K562 (cell line): Measurements from ENCODE around the gene CTDNEP1. TPM values are rescaled to one million over a fixed set of nuclear protein-coding genes. Genes with fewer than 3 reads are reported as not detected.

Source experiments
- ATAC-seq: fragments of 200-7000 bp; cut with Tn5 transposase; 3 replicates; pipeline ENCODE4 v1.9.1; 2020; ENCODE audit warnings: moderate library complexity
- BruUV-seq: library from RNA; stranded (reverse); fragments of 400-500 nt; replicated peaks from 2 replicates; lab custom pipeline; 2021; lab: Mats Ljungman, UMichigan
- CTCF ChIA-PET: fragments of 300-600 bp; formaldehyde crosslinking; extraction: SDS; loops from one replicate; lab custom pipeline; 2021; ENCODE audit warnings: low intra/inter-chr PET ratio; lab: Yijun Ruan, JAX
- POLR2A ChIA-PET: fragments of 300-600, 350-650 bp; sonication (Branson Sonifier 250); formaldehyde crosslinking; extraction: SDS; loops from one replicate; lab custom pipeline; 2021; ENCODE audit warnings: antibody characterized with exemption, inconsistent platforms; lab: Yijun Ruan, JAX
- DNase-seq, 4 experiments: peaks; one replicate each; pipeline versions ENCODE4 v3.0.0 to v3.0.0-alpha.2; 2011 to 2018; ENCODE audit warnings: low spot score in 3 of 4, mixed read lengths in 3 of 4; ENCODE audit errors: extremely low read depth in 1 of 4
- FAIRE-seq: peaks from 2 replicates; lab custom pipeline; 2011; peaks lifted over from hg19 to GRCh38; lab: Jason Lieb, UNC
- H2AFZ ChIP-seq: 2 replicates; pipeline ENCODE4 v1.6.0; 2011; ENCODE audit warnings: low read depth, low read length, control low read depth, inconsistent platforms
- H3K27ac ChIP-seq: fragments of 200-600 bp; 3 replicates; pipeline ENCODE4 v1.8.0; 2011; ENCODE audit warnings: low read depth, mild to moderate bottlenecking, control low read depth, inconsistent platforms, low read length, moderate library complexity, mixed read lengths; ENCODE audit errors: extremely low read depth
- H3K27me3 ChIP-seq, 2 experiments: fragments of 300-600 bp in 1 of 2; 2 replicates in 1 of 2; 3 replicates in 1 of 2; pipeline versions ENCODE4 v1.6.0 to v1.8.0; 2011; ENCODE audit warnings: inconsistent platforms in 2 of 2, low read length in 2 of 2, mild to moderate bottlenecking in 1 of 2, mixed read lengths in 1 of 2, moderate library complexity in 1 of 2; ENCODE audit not compliant: control insufficient read depth in 2 of 2, insufficient read depth in 2 of 2
- H3K36me3 ChIP-seq: fragments of 300-600 bp; 3 replicates; pipeline ENCODE4 v1.8.0; 2011; ENCODE audit warnings: mild to moderate bottlenecking, low read length, inconsistent platforms; ENCODE audit not compliant: control insufficient read depth, insufficient read depth
- H3K4me1 ChIP-seq, 2 experiments: fragments of 200-600 bp in 1 of 2; replicated peaks in 1 of 2; 2 replicates in 1 of 2; 3 replicates in 1 of 2; pipeline versions ENCODE4 v1.5.1 to v1.8.0; 2011; ENCODE audit warnings: inconsistent platforms in 2 of 2, low read length in 2 of 2, mild to moderate bottlenecking in 1 of 2, mixed read lengths in 1 of 2, moderate library complexity in 1 of 2; ENCODE audit not compliant: control insufficient read depth in 2 of 2, insufficient read depth in 2 of 2
- H3K4me2 ChIP-seq: 2 replicates; pipeline ENCODE4 v1.6.1; 2011; ENCODE audit warnings: low read length, control low read depth, inconsistent platforms, mixed read lengths; ENCODE audit not compliant: insufficient read depth
- H3K4me3 ChIP-seq: fragments of 200-600 bp; sonication (generic), shearing (Covaris generic); 2 replicates; pipeline ENCODE4 v1.5.1; 2016; ENCODE audit warnings: control low read depth, inconsistent platforms
- H3K79me2 ChIP-seq: fragments of 200-600 bp; 3 replicates; pipeline ENCODE4 v1.8.0; 2011; ENCODE audit warnings: low read length, inconsistent platforms; ENCODE audit not compliant: control insufficient read depth, insufficient read depth
- H3K9ac ChIP-seq, 2 experiments: 2 replicates each; pipeline versions ENCODE4 v1.6.0 to v1.6.1; 2011; ENCODE audit warnings: low read depth in 2 of 2, low read length in 2 of 2, control low read depth in 1 of 2, inconsistent platforms in 1 of 2, mild to moderate bottlenecking in 1 of 2, mixed read lengths in 1 of 2; ENCODE audit not compliant: insufficient read depth in 1 of 2
- H3K9me1 ChIP-seq: one replicate; pipeline ENCODE4 v1.6.0; 2011; ENCODE audit warnings: inconsistent platforms, mild to moderate bottlenecking, low read length, moderate library complexity; ENCODE audit not compliant: control insufficient read depth, insufficient read depth
- H3K9me3 ChIP-seq: replicated peaks from 2 replicates; pipeline ENCODE4 v1.5.1; 2011; ENCODE audit warnings: low read depth, low read length, inconsistent platforms; ENCODE audit not compliant: control insufficient read depth, insufficient read depth
- H4K20me1 ChIP-seq: replicated peaks from 2 replicates; pipeline ENCODE4 v1.6.1; 2011; ENCODE audit warnings: low read length, inconsistent platforms, mixed read lengths; ENCODE audit not compliant: control insufficient read depth, insufficient read depth
- CTBP1 ChIP-seq: fragments of 450-650 bp; IDR thresholded peaks from 2 replicates; pipeline ENCODE4 v1.6.1; 2016; ENCODE audit warnings: borderline replicate concordance
- HNRNPH1 ChIP-seq: fragments of 200-400 bp; formaldehyde crosslinking; optimal IDR thresholded peaks from 2 replicates; pipeline ENCODE3; 2017; ENCODE audit warnings: low read depth, mild to moderate bottlenecking, low read length, moderate library complexity
- JUN ChIP-seq, 2 experiments: sonication (generic) in 1 of 2; formaldehyde crosslinking in 1 of 2; IDR thresholded peaks; 2 replicates each; pipeline versions ENCODE4 v1.6.1 to v1.8.0; 2012 to 2022; ENCODE audit warnings: borderline replicate concordance in 2 of 2, mild to moderate bottlenecking in 2 of 2, improper control_type of control experiment in 1 of 2, low read depth in 1 of 2, low read length in 1 of 2, missing genetic modification reagents in 1 of 2
- LARP7 ChIP-seq: fragments of 450-650 bp; IDR thresholded peaks from 2 replicates; pipeline ENCODE4 v1.6.1; 2016
- RFX7 ChIP-seq: fragments of 250-450 bp; sonication (Bioruptor Pico); IDR thresholded peaks from 2 replicates; pipeline ENCODE4 v1.5.1; 2021; ENCODE audit warnings: mild to moderate bottlenecking
- RUNX1 ChIP-seq: sonication (generic); IDR thresholded peaks from 2 replicates; pipeline ENCODE4 v1.6.1; 2016; ENCODE audit warnings: antibody characterized with exemption, low read depth
- SRSF1 ChIP-seq: fragments of 200-400 bp; formaldehyde crosslinking; IDR thresholded peaks from 2 replicates; pipeline ENCODE4 v1.6.1; 2017; ENCODE audit warnings: mild to moderate bottlenecking, low read depth, low read length, moderate library complexity
- STAT5A ChIP-seq: IDR thresholded peaks from 2 replicates; pipeline ENCODE4 v1.6.1; 2012; ENCODE audit warnings: low read length, inconsistent platforms, borderline replicate concordance
- STAT5B ChIP-seq: fragments of 250-450 bp; sonication (Bioruptor Pico); IDR thresholded peaks from 2 replicates; pipeline ENCODE4 v1.8.0; 2021; ENCODE audit warnings: mild to moderate bottlenecking, inconsistent platforms
- YBX1 ChIP-seq: fragments of 450-650 bp; IDR thresholded peaks from 2 replicates; pipeline ENCODE4 v1.7.1; 2016; ENCODE audit warnings: mild to moderate bottlenecking
- ZEB2 ChIP-seq: fragments of 450-650 bp; IDR thresholded peaks from 2 replicates; pipeline ENCODE4 v1.6.1; 2016
- ZNF224 ChIP-seq: sonication (generic); formaldehyde crosslinking; IDR thresholded peaks from 2 replicates; pipeline ENCODE4 v1.8.0; 2022; ENCODE audit warnings: mild to moderate bottlenecking, missing genetic modification reagents
- WGBS: fragments of 100-300 bp; shearing (Covaris generic); methylation state at CpG from one replicate; pipeline ENCODE4 v1.1.6; 2016; ENCODE audit warnings: low coverage, mixed read lengths; ENCODE audit not compliant: insufficient coverage; ENCODE audit errors: missing lambda C conversion rate; 5-methylcytosine and 5-hydroxymethylcytosine counted together
- in situ Hi-C: fragments of 300-500 bp; cut with MboI; formaldehyde crosslinking; loops from 4 replicates; pipeline ENCODE4 v1.15.0; 2018; ENCODE audit warnings: inconsistent platforms, mixed read lengths
- intact Hi-C: fragments of 100-400 bp; cut with micrococcal nuclease; formaldehyde crosslinking; loops from 2 replicates; pipeline ENCODE4 v1.14.2; 2022
- polyA plus RNA-seq, 8 experiments: library from polyadenylated mRNA; depleted of rRNA in 4 of 8; stranded (reverse) in 5 of 8; unstranded in 3 of 8; fragments of >200 nt; fragmentation: Nextera tagmentation in 2 of 8; fragmentation: Illumina TruSeq in 1 of 8; extraction: Ambion mirVana in 2 of 8; extraction: Trizol in 1 of 8; gene quantifications; 2 replicates each; pipeline versions ENCODE4 v1.2.1 to v1.2.3, GENCODE V29; 2011 to 2014; ENCODE audit warnings: inconsistent platforms in 1 of 8, missing spikeins in 1 of 8
- total RNA-seq, 7 experiments: library from RNA; depleted of rRNA in 6 of 7; stranded (reverse); fragments of >200 nt in 6 of 7; fragmentation: Illumina TruSeq in 2 of 7; extraction: Trizol in 2 of 7; gene quantifications; 2 replicates each; pipeline versions ENCODE4 v1.2.1 to v1.2.3, GENCODE V29; 2011 to 2021; ENCODE audit warnings: low replicate concordance in 1 of 7
- TF ChIP-seq, protein P1 (sequence below): fragments of 250-450 bp; sonication (Bioruptor Pico); IDR thresholded peaks from 2 replicates; pipeline ENCODE4 v1.8.0; 2022; ENCODE audit warnings: moderate library complexity, mild to moderate bottlenecking, inconsistent platforms
- TF ChIP-seq, protein P2 (sequence below): fragments of 250-450 bp; sonication (Bioruptor Pico); IDR thresholded peaks from 2 replicates; pipeline ENCODE4 v1.9.0; 2021; ENCODE audit warnings: mild to moderate bottlenecking, inconsistent platforms
- TF ChIP-seq, protein P3 (sequence below): conservative IDR thresholded peaks from 2 replicates; pipeline ENCODE4 v1.6.1; 2011; ENCODE audit warnings: low read depth, mild to moderate bottlenecking, low read length; ENCODE audit not compliant: control insufficient read depth
- TF ChIP-seq, protein P4 (sequence below): fragments of 150-350 bp; IDR thresholded peaks from 2 replicates; pipeline ENCODE4 v1.6.1; 2014; ENCODE audit warnings: low read depth, mild to moderate bottlenecking, low read length, borderline replicate concordance

The CTDNEP1 gene
- total and polyA plus RNA-seq, 9 of the 15 experiments (the other 6 are each of a cell fraction or from before 2014, with no cell fraction given) = 10.7 to 150 (median 28.5) TPM

DNA sequence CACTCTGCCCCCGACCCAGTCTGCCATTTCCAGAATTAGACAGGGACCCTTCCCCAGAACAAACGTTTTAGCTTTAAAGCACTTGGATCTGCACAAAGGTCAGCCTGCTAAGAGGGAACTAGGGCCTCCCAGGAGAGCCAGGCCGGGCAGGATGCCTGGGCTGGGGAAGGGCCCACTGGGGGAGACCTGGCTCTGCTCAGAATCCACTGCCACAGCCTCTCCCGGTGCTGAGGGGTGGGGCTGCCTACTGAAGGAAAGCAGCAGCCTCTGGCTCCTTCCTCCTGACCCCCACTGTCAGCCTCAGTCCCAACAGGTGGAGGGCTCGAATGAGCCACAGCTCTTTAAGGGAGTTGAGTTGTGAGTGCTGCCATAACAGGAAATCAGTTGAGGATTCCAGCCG, 41.2 kb upstream of the CTDNEP1 start:
- no peak for DNase-seq
- POLR2A ChIA-PET = no interaction called here
- no peaks in the 10 kb centered on the region for H3K9me3 ChIP-seq
- in situ Hi-C loops = no loop called here
- WGBS = 12% methylated on average over 3 of the region's 6 CpGs
- H3K79me2 ChIP-seq = no peaks in the 10 kb centered on the region
- peak overlapping the region in 1 of 2 experiments; percentile 59; a peak in 3 of 4 replicates for H3K9ac ChIP-seq
- peaks cover 17 to 53% of the 10 kb centered on the region in 2 experiments for H3K4me1 ChIP-seq
- H3K27ac ChIP-seq = no peak overlapping the region
- H2AFZ ChIP-seq = no peak overlapping the region
- no peak overlapping the region for H3K4me2 ChIP-seq
- CTCF ChIA-PET = no interaction called here
- intact Hi-C loops = no loop called here
- TF ChIP-seq ZEB2 (no peak), ZNF224 (CRISPR knock-in tag) (no peak), CTBP1 (no peak), JUN (IDR thresholded peaks at IDR 0.05; ENCODE audit: borderline replicate concordance, low read depth, low read length) (no peak), JUN (CRISPR knock-in tag; IDR thresholded peaks at IDR 0.05; ENCODE audit: borderline replicate concordance) (no peak), LARP7 (no peak), RFX7 (no peak), YBX1 (no peak), RUNX1 (no peak), STAT5B (CRISPR knock-in tag) (no peak), STAT5A (no peak), SRSF1 (no peak), HNRNPH1 (no peak)
- TF ChIP-seq, protein P1, sequence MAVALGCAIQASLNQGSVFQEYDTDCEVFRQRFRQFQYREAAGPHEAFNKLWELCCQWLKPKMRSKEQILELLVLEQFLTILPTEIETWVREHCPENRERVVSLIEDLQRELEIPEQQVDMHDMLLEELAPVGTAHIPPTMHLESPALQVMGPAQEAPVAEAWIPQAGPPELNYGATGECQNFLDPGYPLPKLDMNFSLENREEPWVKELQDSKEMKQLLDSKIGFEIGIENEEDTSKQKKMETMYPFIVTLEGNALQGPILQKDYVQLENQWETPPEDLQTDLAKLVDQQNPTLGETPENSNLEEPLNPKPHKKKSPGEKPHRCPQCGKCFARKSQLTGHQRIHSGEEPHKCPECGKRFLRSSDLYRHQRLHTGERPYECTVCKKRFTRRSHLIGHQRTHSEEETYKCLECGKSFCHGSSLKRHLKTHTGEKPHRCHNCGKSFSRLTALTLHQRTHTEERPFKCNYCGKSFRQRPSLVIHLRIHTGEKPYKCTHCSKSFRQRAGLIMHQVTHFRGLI (CRISPR knock-in tag) = no peak
- TF ChIP-seq, protein P2, sequence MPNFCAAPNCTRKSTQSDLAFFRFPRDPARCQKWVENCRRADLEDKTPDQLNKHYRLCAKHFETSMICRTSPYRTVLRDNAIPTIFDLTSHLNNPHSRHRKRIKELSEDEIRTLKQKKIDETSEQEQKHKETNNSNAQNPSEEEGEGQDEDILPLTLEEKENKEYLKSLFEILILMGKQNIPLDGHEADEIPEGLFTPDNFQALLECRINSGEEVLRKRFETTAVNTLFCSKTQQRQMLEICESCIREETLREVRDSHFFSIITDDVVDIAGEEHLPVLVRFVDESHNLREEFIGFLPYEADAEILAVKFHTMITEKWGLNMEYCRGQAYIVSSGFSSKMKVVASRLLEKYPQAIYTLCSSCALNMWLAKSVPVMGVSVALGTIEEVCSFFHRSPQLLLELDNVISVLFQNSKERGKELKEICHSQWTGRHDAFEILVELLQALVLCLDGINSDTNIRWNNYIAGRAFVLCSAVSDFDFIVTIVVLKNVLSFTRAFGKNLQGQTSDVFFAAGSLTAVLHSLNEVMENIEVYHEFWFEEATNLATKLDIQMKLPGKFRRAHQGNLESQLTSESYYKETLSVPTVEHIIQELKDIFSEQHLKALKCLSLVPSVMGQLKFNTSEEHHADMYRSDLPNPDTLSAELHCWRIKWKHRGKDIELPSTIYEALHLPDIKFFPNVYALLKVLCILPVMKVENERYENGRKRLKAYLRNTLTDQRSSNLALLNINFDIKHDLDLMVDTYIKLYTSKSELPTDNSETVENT (CRISPR knock-in tag) = no peak
- TF ChIP-seq, protein P3, sequence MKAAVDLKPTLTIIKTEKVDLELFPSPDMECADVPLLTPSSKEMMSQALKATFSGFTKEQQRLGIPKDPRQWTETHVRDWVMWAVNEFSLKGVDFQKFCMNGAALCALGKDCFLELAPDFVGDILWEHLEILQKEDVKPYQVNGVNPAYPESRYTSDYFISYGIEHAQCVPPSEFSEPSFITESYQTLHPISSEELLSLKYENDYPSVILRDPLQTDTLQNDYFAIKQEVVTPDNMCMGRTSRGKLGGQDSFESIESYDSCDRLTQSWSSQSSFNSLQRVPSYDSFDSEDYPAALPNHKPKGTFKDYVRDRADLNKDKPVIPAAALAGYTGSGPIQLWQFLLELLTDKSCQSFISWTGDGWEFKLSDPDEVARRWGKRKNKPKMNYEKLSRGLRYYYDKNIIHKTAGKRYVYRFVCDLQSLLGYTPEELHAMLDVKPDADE = no peak
- TF ChIP-seq, protein P4, sequence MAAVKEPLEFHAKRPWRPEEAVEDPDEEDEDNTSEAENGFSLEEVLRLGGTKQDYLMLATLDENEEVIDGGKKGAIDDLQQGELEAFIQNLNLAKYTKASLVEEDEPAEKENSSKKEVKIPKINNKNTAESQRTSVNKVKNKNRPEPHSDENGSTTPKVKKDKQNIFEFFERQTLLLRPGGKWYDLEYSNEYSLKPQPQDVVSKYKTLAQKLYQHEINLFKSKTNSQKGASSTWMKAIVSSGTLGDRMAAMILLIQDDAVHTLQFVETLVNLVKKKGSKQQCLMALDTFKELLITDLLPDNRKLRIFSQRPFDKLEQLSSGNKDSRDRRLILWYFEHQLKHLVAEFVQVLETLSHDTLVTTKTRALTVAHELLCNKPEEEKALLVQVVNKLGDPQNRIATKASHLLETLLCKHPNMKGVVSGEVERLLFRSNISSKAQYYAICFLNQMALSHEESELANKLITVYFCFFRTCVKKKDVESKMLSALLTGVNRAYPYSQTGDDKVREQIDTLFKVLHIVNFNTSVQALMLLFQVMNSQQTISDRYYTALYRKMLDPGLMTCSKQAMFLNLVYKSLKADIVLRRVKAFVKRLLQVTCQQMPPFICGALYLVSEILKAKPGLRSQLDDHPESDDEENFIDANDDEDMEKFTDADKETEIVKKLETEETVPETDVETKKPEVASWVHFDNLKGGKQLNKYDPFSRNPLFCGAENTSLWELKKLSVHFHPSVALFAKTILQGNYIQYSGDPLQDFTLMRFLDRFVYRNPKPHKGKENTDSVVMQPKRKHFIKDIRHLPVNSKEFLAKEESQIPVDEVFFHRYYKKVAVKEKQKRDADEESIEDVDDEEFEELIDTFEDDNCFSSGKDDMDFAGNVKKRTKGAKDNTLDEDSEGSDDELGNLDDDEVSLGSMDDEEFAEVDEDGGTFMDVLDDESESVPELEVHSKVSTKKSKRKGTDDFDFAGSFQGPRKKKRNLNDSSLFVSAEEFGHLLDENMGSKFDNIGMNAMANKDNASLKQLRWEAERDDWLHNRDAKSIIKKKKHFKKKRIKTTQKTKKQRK = no peak
- TF ChIP-seq, all 486 proteins: peak for 0
- H3K9me1 ChIP-seq = no peaks in the 10 kb centered on the region
- ATAC-seq = no peak
- H3K36me3 ChIP-seq = no peaks in the 10 kb centered on the region
- no peaks in the 10 kb centered on the region for H4K20me1 ChIP-seq
- BruUV-seq = no TSS peak
- H3K4me3 ChIP-seq = no peak overlapping the region
- H3K27me3 ChIP-seq = no peaks in the 10 kb centered on the region
- FAIRE-seq = no peak
